ENCODE results near the gene PDE9A. TPM values are rescaled to one million over a fixed set of nuclear protein-coding genes. Genes with fewer than 3 reads are reported as not detected.

The PDE9A gene
- total and polyA plus RNA-seq, 2 donors (not counting 3 experiments of a cell fraction or from before 2014, with no cell fraction given) = 0.28 to 2.2 TPM

GRCh38 chr21:42642219-42642745 lies 11.1 kb upstream of the PDE9A start:
- ChIA-PET CTCF (interaction anchor here (1.6 to 2.7 kb wide), 2 partner anchors 10 to 27 kb away, joined by 3 to 7 read pairs; no protein-coding TSS in a partner anchor), POLR2A (no interaction called here)
- Histone ChIP-seq H3K9me3 (replicated peaks; ENCODE audit: control insufficient read depth, insufficient read depth, low read length) (no peaks in the 10 kb centered on the region), H3K9me1 (replicated peaks; ENCODE audit: control insufficient read depth, extremely low read depth, insufficient read depth, low read length) (no peaks in the 10 kb centered on the region), H3K79me2 (ENCODE audit: control insufficient read depth, insufficient read depth, low read length) (no peaks in the 10 kb centered on the region), H4K20me1 (replicated peaks; ENCODE audit: control insufficient read depth, extremely low read depth, insufficient read depth, low read length) (no peaks in the 10 kb centered on the region), H3K4me2 (ENCODE audit: insufficient read depth, low read length) (no peak overlapping the region), H3K27ac (ENCODE audit: insufficient read depth, low read depth, low read length) (no peak overlapping the region), H3K27me3 (ENCODE audit: control insufficient read depth in 2 of 2, insufficient read depth in 2 of 2, low read length in 2 of 2) (peaks cover 5 to 8% of the 10 kb centered on the region in 2 experiments), H3K4me3 (replicated peaks in 1 of 3; ENCODE audit: insufficient read depth in 1 of 3, low read depth in 1 of 3, low read length in 3 of 3) (no peak overlapping the region), H3K9ac (replicated peaks; ENCODE audit: extremely low read depth, insufficient read depth, low read length) (no peak overlapping the region), H3K36me3 (ENCODE audit: control insufficient read depth in 2 of 2, extremely low read depth in 1 of 2, insufficient read depth in 2 of 2, low read length in 2 of 2) (no peaks in the 10 kb centered on the region), H3K4me1 (ENCODE audit: control insufficient read depth, extremely low read depth, insufficient read depth, low read length) (no peaks in the 10 kb centered on the region), H2AFZ (ENCODE audit: low read depth, low read length) (no peak overlapping the region)
- TF ChIP-seq POLR2AphosphoS5 (IDR thresholded peaks at IDR 0.05; ENCODE audit: insufficient read depth, low read depth, low read length) (no peak), MAX (IDR thresholded peaks at IDR 0.05; ENCODE audit: insufficient read depth, insufficient read length) (no peak), FOS (IDR thresholded peaks at IDR 0.05; ENCODE audit: borderline replicate concordance, insufficient read depth, low read length) (no peak), EZH2 (IDR thresholded peaks at IDR 0.05; ENCODE audit: borderline replicate concordance, low read depth, low read length, severe bottlenecking) (no peak), POLR2A (IDR thresholded peaks at IDR 0.05; ENCODE audit: low read depth, low read length) (no peak), MYC (IDR thresholded peaks at IDR 0.05; ENCODE audit: low read depth, low read length) (no peak), CTCF (IDR thresholded peaks at IDR 0.05; ENCODE audit: extremely low read depth in 1 of 2, insufficient read depth in 1 of 2, low read depth in 1 of 2, low read length in 2 of 2) (no peak), GATA2 (IDR thresholded peaks at IDR 0.05; ENCODE audit: insufficient read depth, insufficient read length, low read depth, low read length) (no peak), JUN (IDR thresholded peaks at IDR 0.05; ENCODE audit: borderline replicate concordance, insufficient read depth, insufficient read length, low read depth) (no peak)
- intact Hi-C loops (cut with micrococcal nuclease) (no loop called here), dilution Hi-C loops (cut with MboI; ENCODE audit: extremely low pct_ligation_motif_present, low sequenced_read_pairs) (no loop called here)
- no TSS peak for BruUV-seq (replicated peaks)
- DNase-seq (ENCODE audit: low read depth, low spot score) (no peak), FAIRE-seq (no peak)
